Fibroblast of upper back skin (primary cell): Measurements from ENCODE around the gene PRKG1.
A peak's percentile ranks its signal among the peaks of the same experiment; 100 is the strongest.

ENCODE experiments used
- DNase-seq: peaks from one replicate; pipeline ENCODE4 v3.0.0-alpha.2; 2013

PRKG1 gene

DNA sequence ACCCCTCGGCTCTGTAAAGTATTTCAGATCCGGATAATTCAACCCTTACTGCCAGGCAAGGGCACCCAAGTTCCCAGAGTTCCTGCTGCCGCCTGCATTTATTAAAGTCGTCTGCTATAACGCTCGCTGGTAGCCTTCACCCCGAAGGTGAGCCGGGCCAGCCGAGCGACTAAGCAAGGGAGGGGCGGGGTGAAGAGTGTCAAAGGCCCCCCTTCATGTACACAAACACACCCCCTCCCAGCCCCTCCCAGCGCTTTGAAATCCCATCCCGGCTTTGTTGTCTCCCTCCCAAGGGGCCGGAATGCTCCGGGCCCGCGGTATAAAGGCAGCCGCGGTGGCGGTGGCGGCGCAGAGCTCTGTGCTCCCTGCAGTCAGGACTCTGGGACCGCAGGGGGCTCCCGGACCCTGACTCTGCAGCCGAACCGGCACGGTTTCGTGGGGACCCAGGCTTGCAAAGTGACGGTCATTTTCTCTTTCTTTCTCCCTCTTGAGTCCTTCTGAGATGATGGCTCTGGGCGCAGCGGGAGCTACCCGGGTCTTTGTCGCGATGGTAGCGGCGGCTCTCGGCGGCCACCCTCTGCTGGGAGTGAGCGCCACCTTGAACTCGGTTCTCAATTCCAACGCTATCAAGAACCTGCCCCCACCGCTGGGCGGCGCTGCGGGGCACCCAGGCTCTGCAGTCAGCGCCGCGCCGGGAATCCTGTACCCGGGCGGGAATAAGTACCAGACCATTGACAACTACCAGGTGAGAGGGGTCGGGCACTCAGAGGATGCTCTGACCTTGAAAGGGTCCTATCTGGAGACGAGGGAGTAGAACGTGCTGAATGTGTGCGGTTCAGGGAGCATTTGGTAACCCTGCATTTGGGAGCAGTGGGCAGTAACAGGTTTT, 1239.9 kb downstream of the PRKG1 start, which contains the start of gene DKK1:
Gene DKK1, plus strand, starts transcription at position 349 of the 889 bp plus-strand sequence. Its CDS starts 154 bp downstream, at position 503.
- peak; percentile 73 for DNase-seq

DNA sequence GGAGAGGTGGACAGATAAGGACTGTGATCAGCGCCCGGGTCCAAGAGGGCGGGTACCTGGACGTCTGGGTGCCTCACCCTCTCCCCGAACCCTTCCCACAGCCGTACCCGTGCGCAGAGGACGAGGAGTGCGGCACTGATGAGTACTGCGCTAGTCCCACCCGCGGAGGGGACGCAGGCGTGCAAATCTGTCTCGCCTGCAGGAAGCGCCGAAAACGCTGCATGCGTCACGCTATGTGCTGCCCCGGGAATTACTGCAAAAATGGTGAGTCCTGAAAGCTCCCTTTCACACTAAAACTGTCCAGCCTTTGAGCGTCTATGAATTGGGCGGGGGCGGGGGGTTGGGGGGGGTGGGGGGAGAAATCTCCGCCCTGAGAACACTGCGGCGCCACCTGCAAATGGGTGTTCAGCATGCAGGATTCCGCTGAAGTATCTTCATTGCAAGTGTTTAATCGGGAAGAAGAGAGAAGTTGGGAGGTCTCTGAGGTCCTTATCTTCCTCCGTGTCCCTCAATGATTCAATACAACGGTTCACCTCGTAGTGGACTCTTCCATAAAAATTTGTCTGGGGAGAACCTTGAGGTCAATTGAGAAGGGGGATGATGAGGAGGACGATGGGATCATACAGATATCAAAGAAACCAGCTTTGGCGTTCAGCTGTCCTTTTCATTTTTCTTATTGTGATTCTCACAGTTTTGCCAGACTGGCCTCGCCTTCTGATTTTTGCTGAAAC, 1240.7 kb downstream of the PRKG1 start:
- DNase-seq, result peak; percentile 31

DNA sequence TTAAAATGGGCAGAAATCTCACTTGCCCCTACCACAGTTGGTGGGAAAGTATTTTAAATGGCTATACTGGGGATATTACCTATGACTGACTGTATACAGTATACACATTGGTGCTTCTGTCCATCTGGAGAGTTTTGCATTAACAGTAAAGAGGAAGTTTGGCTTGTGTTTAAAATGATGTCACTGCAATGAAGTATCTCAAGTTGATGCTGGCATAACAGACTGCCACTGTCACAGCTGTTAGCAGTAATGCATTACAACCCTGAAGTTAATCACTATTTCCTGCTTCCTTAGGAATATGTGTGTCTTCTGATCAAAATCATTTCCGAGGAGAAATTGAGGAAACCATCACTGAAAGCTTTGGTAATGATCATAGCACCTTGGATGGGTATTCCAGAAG, 1241.7 kb downstream of the PRKG1 start:
- no peak for DNase-seq

DNA sequence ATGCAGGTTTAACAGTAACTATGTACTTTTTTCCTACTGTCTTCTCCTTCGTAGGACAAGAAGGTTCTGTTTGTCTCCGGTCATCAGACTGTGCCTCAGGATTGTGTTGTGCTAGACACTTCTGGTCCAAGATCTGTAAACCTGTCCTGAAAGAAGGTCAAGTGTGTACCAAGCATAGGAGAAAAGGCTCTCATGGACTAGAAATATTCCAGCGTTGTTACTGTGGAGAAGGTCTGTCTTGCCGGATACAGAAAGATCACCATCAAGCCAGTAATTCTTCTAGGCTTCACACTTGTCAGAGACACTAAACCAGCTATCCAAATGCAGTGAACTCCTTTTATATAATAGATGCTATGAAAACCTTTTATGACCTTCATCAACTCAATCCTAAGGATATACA, 1242.2 kb downstream of the PRKG1 start:
- no peak for DNase-seq

DNA sequence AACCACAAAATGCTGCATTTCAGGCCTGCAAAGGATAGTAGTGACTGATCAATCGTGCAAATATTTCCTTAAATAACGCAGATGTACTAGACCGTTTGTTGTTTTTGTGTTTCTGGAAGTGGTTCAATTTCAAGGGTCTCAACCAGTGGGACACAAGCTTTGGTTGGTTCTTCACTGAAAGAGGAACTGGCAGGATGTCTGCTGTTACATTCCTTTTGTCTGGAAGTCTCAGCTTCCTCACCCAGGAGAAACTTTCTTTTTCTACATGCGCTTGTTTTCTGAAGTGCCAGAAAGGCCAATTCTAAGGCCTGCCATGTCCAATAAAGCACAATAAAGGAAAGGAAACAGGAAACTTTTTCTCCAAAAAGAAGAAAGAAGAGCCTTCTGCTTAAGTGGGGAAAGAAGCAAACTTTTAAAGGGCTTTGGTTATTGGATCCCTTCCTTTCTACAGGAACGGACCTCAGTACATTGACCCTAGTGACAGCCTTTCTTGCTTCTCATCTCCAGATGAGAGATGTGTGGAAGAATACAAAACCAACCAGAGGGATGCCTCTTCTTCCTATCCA, 1243.9 kb downstream of the PRKG1 start:
- peak; percentile 82 for DNase-seq

DNA sequence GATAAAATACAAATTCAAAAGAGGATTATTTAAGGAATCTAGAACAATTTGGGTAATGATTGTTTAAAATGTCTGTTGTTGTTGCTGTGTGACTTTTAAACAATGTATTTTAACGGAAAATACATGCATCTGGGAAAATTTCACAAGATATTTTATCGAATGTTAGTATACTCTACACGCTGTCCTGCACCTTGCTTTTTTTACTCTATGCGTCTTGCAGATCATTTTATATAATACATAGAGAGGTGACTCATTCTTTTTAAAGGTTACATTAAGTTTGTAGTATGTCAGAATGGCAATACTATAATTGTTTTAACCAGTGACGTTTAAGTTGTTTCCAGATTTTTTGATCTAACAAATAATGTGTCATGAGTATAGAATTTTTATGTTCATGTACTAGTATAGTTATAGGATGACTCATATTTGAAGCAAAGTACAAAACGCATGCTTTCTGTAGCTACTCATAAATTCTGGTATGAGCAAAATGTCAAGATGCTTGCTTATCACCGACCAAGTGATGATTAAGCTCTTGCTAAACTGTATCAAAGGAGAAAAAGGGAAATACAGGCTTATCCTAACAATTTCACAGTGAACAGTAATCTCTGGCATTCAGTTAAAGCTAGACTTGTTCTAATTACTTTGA, 1244.7 kb downstream of the PRKG1 start:
- peak; percentile 98 for DNase-seq

DNA sequence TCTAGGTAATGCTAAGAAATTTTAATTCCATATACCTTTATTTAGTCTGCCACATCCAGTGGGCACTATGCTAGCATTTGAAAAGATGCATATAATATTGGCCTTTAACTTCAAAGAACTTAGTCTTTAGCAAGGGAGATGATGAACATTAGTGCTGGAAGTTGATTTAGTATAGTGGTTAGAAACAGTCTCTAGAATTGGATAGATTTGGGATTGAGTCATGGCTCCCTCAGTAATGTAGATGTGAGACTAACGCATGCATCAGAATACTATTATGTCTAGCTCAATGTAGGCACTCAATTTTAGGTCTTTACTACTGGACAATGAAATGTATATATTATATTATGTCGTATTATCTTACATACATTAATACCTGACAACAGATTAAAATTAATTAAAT, 1245.6 kb downstream of the PRKG1 start:
- DNase-seq, result peak; percentile 72

DNA sequence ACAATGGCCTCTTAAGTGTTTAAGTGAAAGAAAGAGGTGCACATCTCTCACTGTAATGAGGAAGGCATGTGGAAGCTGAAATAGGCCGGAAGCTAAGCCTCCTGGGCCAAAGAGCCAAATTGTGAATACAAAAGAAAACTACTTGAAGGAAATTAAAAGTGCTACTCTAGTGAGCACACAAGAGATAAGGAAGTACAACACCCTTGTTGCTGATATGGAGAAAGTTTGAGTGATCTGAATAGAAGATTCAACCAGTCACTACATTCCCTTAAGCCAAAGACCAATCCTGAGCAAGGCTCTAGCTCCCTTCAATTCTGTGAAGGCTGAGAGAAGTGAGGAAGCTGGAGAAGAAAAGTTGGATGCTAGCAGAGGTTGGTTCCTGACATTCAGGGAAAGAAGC, 1248.0 kb downstream of the PRKG1 start:
- no peak for DNase-seq

DNA sequence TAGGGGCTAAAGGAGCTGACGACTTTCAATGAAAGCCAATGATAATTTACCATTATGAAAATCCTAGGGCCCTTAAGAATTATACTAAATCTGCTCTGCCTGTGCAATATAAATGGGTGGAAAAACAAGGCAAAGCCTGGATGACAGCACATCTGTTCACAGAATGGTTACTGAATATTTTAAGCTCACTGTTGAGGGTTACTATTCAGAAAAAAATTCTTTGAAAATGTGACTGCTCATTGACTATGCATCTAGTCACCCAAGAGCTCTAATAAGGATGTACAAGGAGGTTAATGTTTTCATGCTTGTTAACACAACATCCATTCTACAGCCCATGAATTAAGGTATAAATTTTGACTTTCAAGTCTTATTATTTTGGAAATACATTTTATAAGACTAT, 1248.6 kb downstream of the PRKG1 start:
- DNase-seq, result peak; percentile 59

DNA sequence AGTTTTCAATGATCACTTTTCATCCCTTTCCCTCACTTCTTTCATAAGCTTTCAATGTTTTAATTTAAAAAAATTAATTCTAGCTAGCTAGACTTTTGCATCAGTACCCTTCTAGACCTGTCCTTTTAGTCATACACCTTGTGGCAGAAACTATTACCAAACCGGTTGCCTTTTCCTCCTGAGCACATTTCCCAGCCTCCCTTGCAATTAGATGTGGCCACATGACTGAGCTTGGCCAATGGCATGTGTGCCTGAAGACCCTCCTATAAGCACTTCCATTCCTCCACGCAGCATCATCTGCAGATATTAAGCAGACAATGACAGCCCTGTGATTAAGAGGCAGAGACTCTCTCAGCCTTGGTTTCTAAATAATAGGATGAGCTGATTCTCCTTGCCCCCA, 1252.1 kb downstream of the PRKG1 start:
- DNase-seq, result no peak

DNA sequence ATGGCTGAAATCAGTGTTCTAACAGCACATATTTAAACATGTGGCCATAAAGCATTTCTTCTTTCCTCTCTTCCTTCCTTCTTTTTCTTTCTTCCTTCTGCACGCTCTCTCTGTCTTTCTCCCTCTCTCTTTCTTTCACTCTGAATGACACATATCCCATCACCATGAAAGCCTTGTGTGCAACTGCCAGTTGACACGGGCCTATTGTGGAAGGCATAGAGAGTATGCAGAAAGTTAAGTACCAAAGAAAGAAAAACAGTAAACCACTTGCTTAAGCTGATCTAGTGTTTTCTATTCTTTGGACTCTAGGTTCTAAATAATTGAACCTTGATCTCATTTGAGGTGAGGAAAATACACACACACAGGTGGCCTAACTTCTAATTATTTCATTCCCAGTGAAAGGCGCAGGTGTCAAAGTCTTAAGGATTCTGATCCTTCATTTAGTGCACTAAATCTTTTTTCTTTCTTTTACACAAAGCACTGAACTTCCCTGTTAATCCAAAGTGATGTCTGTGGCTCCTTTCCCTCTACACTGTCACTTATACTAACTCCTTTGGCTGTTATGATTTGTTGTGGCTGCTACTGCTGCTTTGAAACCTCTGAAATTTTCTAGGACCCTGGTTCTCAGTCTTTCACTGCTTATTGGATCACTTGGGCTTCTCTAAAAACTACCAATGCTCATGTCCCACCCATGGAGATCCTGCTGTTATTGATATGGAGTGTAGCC, 1257.5 kb downstream of the PRKG1 start:
- DNase-seq, result no peak

DNA sequence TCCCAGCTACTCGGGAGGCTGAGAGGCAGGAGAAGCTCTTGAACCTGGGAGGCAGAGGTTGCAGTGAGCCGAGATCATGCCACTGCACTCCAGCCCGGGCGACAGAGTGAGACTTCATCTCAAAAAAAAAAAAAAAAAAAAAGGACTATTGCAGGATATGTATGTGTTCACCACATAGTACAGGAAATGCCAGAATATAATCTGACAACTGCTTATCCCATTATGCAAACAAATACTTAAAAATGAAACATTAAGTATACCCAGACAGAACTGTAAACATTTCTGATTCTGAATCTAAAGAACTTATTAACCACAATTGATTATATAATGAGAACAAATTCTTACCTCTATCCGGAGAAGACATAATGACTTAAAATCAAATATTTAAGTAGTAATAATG, 1258.5 kb downstream of the PRKG1 start:
- no peak for DNase-seq

DNA sequence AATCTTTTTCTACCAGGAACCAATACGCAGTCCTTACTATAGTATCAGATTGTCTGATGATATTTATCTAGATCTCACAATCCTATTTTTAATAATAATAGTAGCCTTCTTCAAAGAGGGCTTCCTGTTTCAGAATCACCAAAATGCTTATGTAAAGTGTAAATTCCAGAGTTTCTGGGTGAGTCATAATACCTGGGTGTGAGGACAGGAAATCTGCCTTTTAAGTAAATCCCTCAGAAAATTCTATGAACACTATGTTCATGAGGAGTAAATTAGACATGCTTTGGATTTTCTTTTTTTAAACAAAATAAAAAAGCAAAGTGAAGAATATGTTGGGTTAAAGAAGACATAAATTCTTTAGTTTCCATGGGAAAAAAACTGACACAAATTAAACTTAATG, 1260.3 kb downstream of the PRKG1 start:
- DNase-seq, result peak; percentile 42

DNA sequence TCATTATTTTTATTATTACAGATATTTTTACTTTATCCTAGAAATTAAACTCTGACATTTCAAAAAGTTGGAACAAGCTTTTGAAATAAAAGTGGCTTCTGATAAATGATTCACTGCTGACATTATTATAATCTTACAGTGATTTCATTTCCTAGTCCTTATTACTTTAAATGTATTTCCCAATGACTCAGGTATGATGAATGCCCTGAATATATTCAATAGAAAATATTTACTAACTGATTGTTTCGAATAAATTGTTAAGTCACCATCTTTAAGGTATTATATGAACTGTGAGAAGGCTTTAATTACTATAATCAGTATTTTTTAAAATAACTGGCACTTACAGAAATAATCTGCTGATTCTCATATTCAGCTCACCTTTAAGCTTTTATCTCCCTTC, 1261.4 kb downstream of the PRKG1 start:
- DNase-seq, result no peak

DNA sequence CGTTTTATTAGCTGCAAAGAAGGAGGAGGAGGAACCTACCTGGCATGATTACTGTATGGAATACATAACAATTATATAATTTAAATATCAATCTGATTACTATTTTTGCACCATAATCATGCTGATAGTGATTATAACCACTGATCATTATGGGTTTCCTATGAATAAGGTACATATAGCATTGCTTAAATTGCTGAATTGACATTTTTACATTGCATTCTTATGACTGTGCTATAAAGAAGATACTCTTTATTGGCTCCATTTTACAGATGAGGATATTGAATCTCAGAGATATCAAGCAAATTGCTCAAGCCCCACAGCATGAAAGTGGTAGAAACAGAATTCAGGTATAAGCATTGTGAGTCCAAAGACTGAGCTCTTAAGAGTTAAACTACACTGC, 1262.9 kb downstream of the PRKG1 start:
- DNase-seq, result no peak

DNA sequence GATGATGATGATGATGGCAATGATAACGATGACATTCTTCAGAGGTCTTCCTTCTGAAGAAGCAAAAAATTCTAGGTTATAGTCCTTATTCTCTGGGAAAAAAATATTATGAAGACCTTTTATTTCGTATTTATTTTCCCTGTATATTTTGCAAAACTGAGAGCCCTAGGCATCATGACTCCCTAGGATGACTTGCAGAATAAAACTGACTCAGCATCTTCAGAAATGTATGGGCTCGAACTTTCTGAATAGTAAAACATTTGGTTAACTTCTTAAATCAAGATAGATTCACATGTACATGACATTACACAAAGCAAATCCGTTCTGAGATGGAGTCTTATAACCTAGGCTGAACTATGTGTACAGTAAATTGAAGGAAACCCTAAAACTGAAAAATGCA, 1269.2 kb downstream of the PRKG1 start:
- no peak for DNase-seq

DNA sequence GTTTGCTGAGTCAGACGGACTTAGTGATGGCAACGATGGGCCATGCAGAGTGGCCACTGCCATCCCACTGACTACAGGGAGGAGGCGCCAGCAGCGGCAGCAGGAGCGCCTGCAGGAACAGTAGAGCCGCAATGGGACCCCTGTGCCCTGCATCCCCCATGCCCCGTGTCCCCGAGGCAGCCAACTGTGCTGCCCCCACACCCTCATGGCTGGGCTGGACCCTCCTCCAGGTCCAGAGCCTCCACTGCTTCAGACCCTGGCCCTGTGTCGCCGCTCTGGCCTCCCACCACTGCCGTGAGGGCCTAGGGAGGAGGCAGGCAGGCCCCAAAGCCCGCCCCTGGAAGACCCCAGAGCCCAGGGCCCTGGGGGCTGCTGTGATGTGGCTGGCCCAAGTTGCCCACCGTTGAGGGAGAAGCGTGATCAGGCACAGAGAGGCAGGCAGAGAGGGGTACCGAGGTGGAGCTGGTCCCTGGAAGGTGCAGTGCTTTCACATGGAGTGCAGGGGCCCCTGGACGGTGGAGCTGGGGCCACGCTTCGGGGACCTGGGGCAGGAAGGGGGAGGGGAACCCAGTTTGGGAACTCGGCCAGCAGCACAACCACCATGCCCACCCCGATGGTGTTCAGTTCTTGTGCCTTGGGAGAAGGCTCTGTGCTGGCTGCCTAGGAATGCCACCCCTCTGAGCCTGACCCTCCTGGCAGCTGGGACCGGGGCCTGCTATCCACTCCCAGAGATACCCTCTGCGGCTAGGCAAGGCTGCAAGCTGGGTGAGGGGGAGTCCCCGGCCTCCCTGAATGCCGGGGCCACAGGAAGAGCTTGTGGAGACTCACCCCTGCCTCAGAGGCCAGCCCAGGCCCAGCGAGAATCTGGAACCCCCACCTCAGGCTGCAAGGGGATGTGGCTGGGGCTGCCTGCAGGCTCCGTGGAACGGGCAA, 1272.4 kb downstream of the PRKG1 start:
- DNase-seq, result no peak

DNA sequence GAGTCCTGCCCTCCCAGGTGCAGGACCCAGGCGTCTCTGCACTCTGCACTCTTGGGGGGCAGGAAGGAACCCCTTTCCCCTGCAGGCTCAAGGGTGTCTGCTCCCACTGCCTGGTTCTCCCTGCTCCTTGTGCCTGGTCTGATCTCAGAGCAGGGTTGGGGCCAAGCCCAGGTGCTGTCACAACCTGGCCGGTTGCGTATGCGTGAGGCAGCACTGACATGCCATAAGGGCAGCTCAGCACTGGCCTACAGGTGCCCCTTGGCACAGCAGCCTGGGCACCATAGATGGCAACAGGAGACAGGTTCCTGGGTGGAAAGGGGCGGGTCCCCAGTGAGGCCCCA, 1273.0 kb downstream of the PRKG1 start:
- DNase-seq, result no peak
